ENCODE data around the gene MAEA. TPM values are rescaled to one million over a fixed set of nuclear protein-coding genes. Genes with fewer than 3 reads are reported as not detected.
"Not testable (repeated sequence)": the region's sequence is repeated elsewhere in the genome, so short reads cannot be mapped to it uniquely, and the experiment has no call there.

MAEA gene
- total RNA-seq, 4 donors from 2014 or later = 66.2 to 140 (median 83.2) TPM

DNA sequence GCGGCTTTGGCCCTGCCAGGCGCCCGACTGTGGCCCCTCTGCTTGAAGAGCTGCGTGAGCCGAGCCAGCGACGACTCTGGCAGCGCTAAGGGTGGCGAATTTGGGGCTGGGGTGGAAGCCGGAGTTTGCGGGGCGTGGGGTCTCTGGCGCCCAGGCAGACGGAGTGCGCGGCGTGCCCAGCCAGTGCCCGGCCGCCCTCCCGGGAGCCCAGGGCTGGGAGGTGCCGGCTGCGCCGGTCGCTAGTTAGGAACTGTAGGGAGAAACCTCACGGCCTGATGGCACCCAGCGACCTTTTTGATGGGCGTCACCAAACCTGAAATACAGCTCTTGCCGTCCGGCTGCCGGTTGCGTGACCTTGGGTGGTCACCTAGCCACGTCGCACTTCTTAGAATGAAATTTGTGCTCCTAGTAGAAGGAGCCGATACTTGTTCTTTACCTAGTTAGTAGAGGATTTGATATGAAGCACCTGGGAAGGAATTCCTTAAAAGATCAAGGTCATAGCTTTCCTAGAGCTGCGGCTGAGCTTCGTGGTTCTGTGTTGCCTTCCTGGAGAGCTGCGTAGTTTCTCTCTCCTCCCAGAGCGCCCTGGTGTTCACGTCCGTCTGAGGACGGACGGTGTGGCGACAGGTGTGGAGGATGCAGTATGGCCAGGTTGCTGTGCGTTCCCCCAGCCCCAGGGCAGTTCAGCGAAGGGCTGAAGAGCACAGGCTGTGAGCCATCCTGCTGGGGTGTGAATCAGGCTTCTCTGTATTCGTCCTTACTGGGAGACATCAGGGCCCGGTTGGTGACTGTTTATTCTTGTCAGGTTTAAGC lies 680 bp downstream of the MAEA start:
- TF ChIP-seq, protein P1, sequence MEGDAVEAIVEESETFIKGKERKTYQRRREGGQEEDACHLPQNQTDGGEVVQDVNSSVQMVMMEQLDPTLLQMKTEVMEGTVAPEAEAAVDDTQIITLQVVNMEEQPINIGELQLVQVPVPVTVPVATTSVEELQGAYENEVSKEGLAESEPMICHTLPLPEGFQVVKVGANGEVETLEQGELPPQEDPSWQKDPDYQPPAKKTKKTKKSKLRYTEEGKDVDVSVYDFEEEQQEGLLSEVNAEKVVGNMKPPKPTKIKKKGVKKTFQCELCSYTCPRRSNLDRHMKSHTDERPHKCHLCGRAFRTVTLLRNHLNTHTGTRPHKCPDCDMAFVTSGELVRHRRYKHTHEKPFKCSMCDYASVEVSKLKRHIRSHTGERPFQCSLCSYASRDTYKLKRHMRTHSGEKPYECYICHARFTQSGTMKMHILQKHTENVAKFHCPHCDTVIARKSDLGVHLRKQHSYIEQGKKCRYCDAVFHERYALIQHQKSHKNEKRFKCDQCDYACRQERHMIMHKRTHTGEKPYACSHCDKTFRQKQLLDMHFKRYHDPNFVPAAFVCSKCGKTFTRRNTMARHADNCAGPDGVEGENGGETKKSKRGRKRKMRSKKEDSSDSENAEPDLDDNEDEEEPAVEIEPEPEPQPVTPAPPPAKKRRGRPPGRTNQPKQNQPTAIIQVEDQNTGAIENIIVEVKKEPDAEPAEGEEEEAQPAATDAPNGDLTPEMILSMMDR (IDR thresholded peaks at IDR 0.05) = no peak
- TF ChIP-seq EP300 (IDR thresholded peaks at IDR 0.05) (no peak), POLR2A (IDR thresholded peaks at IDR 0.05) (no peak)
- Histone ChIP-seq H3K4me3 (peak overlapping the region; percentile 72 to 99 (median 76)), H3K27me3 (no peaks in the 10 kb centered on the region), H3K4me1 (peaks cover 0 to 58% (median 38%) of the 10 kb centered on the region in 4 donors), H3K36me3 (no peaks in the 10 kb centered on the region), H3K9me3 (no peaks in the 10 kb centered on the region), H3K27ac (peak overlapping the region; percentile 48 to 93 (median 78))
- no peak for DNase-seq (ENCODE audit: low spot score in 2 of 2)
- WGBS, 2 donors = 0% methylated on average over 30 to 37 of the region's 47 CpGs

DNA sequence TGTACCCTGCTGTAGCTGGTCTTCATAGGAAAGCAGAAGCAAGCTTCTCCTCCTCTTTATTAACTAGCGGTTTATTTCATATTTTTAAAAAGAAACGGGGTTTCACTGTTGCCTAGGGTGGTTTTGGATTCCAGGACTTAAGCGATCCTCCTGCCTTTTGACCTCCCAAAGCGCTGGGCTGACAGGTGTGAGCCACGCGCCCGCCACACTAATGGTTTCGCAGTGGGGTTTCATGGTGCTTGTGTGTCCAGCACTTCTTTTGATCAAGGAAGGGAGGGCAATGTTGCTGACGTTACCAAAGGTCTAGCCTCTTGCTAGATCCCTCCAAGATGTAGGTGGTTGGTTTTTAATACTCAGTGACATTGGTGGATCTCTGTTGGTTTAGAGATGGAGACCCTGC lies 1.4 kb downstream of the MAEA start:
- TF ChIP-seq EP300 (IDR thresholded peaks at IDR 0.05) = no peak
- no peak for TF ChIP-seq POLR2A (IDR thresholded peaks at IDR 0.05)
- TF ChIP-seq, protein P1 (IDR thresholded peaks at IDR 0.05) = no peak
- Histone ChIP-seq H3K9me3 (no peaks in the 10 kb centered on the region), H3K4me3 (peak overlapping the region; percentile 72 to 99 (median 76)), H3K36me3 (no peaks in the 10 kb centered on the region), H3K4me1 (peaks cover 0 to 63% (median 38%) of the 10 kb centered on the region in 4 donors), H3K27me3 (no peaks in the 10 kb centered on the region), H3K27ac (peak overlapping the region in 3 of 4 donors; percentile 69 to 93 (median 87))
- no peak for DNase-seq (ENCODE audit: low spot score in 2 of 2)
- 61 to 73% methylated on average over 9 of the region's 9 CpGs for WGBS, 2 donors

DNA sequence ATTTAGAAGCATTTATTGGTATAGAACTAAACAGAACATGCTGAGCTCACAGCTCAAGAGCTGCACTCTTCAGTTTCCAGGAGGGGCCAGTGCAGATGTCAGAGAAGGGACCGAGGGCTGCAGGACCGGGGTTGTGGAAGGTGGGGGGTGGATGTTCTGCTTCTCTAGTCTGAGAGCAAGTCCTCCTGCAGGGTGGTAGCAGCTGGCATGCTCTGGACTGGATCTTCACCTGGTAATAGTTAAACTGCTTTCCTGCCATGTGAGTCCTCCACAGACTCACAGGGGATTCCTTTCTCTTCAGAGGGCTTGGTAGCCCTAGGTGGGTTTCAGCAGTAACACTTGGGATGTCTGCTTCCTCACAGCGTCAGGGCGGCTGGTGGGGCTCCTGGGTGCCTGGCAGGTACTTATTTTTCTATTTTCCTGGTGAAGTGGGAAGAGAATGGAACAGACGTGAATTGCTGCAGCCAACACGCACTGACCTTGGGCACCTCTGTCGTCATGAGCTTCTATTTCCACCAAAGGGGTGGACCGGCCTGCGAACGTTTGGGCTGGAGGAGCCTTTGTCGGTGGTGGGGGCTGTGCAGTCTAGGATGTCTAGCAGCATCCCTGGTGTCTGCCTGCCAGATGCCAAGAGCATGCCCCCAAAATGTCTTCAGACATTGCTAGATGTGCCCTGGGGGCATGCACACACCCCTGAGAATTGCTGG lies 2.5 kb downstream of the MAEA start:
- 56 to 58% methylated on average over 11 of the region's 11 CpGs for WGBS, 2 donors
- H3K4me3 ChIP-seq = no peak overlapping the region
- H3K36me3 ChIP-seq = peaks cover 0 to 8% (median 0%) of the 10 kb centered on the region in 3 donors
- no peaks in the 10 kb centered on the region for H3K9me3 ChIP-seq
- TF ChIP-seq, protein P1 (IDR thresholded peaks at IDR 0.05) = no peak
- TF ChIP-seq EP300 (IDR thresholded peaks at IDR 0.05) = no peak
- TF ChIP-seq POLR2A (IDR thresholded peaks at IDR 0.05) = no peak
- peaks cover 0 to 71% (median 38%) of the 10 kb centered on the region in 4 donors for H3K4me1 ChIP-seq
- peak overlapping the region in 1 of 4 donors; percentile 29 for H3K27ac ChIP-seq
- H3K27me3 ChIP-seq = no peaks in the 10 kb centered on the region
- DNase-seq (ENCODE audit: low spot score in 2 of 2) = no peak

DNA sequence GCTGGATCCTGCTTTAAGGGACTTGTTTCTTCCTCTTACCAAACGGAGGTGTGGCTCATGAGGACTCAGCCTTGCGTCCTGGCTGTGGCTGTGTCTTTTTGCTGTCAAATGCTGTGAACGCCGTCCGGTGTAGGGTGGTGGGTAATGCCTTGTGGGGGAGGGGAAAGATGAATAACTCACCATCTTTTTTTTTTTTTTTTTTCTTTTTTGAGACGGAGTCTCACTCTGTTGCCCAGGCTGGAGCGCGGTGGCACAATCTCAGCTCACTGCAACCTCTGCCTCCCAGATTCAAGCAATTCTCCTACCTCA lies 3.0 kb downstream of the MAEA start:
- H3K27me3 ChIP-seq; H3K9me3 ChIP-seq; H3K4me3 ChIP-seq; DNase-seq (ENCODE audit: low spot score in 2 of 2): not testable (repeated sequence)
- Histone ChIP-seq H3K27ac (peak overlapping the region in 1 of 4 donors; percentile 29), H3K4me1 (peaks cover 0 to 72% (median 38%) of the 10 kb centered on the region in 4 donors), H3K36me3 (peaks cover 0 to 13% (median 0%) of the 10 kb centered on the region in 3 donors)
- WGBS, 2 donors = 86 to 87% methylated on average over 8 of the region's 8 CpGs

DNA sequence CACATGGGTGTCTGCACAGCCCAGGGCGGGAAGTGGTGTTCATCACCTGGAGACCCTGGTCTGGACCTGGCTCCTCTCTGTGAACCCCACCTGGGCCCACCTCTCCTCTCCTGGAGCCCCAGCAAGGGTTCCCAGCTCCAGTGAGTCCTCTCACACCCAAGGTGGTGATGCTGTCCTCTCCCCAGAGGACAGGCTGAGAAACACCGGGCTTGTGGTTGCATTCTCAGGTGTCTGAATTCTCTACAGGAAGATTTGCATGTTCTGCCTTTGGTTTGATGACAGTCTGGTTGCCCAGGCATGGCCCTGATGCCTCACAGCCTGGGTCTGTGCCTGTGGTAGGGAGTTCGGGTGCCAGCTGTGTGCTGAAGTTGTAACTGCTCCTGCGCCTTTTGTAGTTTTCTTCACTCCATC lies 3.8 kb downstream of the MAEA start:
- H3K27me3 ChIP-seq = no peaks in the 10 kb centered on the region
- peaks cover 0 to 22% (median 0%) of the 10 kb centered on the region in 3 donors for H3K36me3 ChIP-seq
- peaks cover 0 to 80% (median 38%) of the 10 kb centered on the region in 4 donors for H3K4me1 ChIP-seq
- WGBS, 2 donors = 91 to 96% methylated on average over 3 to 4 of the region's 4 CpGs
- TF ChIP-seq, protein P1 (IDR thresholded peaks at IDR 0.05) = no peak
- TF ChIP-seq POLR2A (IDR thresholded peaks at IDR 0.05) = no peak
- no peak for TF ChIP-seq EP300 (IDR thresholded peaks at IDR 0.05)
- H3K9me3 ChIP-seq = no peaks in the 10 kb centered on the region
- peak overlapping the region in 2 of 4 donors; percentile 50 to 66 for H3K27ac ChIP-seq
- H3K4me3 ChIP-seq = no peak overlapping the region
- no peak for DNase-seq (ENCODE audit: low spot score in 2 of 2)

All from tibial nerve (tissue), 4 donors.